ENCODE results near the gene AXL. TPM values are rescaled to one million over a fixed set of nuclear protein-coding genes. Genes with fewer than 3 reads are reported as not detected.
"Not testable (repeated sequence)": the region's sequence is repeated elsewhere in the genome, so short reads cannot be mapped to it uniquely, and the experiment has no call there.

AXL gene
- total RNA-seq, 1 experiment from 2014 or later, result 23.3 TPM

- Histone ChIP-seq H3K27me3 (ENCODE audit: control insufficient read depth, insufficient read depth, low read length) (no peaks in the 10 kb centered on the region), H3K36me3 (replicated peaks; ENCODE audit: control insufficient read depth, insufficient read depth, low read length) (peaks cover 33% of the 10 kb centered on the region), H3K4me3 (ENCODE audit: insufficient read depth, low read depth, low read length) (no peak overlapping the region)
- no peak for DNase-seq
These were observed 23.1 kb upstream of the AXL start for GRCh38 chr19:41195675-41196497.

DNA sequence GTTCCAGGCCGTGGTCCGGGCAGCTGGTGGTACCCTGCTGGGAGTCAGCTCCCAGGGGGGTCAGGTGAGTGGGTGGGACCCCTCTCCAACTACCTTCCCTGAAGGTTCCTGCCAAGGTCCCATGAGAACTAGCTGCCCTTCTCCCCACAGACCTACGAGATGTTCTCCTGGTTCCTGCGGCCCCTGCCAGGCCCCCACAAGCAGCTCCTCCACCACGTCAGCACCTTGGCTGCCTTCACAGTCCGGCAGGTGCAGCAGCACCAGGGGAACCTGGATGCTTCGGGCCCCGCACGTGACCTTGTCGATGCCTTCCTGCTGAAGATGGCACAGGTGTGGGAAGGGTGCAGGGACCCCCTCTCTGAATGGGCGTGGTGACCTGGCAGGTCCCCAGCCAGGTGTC lies 20.5 kb upstream of the AXL start:
- H3K4me3 ChIP-seq (ENCODE audit: insufficient read depth, low read depth, low read length), result no peak overlapping the region
- peaks cover 54% of the 10 kb centered on the region for H3K36me3 ChIP-seq (replicated peaks; ENCODE audit: control insufficient read depth, insufficient read depth, low read length)
- DNase-seq, result peak; percentile 37
- H3K27me3 ChIP-seq (ENCODE audit: control insufficient read depth, insufficient read depth, low read length), result no peaks in the 10 kb centered on the region

DNA sequence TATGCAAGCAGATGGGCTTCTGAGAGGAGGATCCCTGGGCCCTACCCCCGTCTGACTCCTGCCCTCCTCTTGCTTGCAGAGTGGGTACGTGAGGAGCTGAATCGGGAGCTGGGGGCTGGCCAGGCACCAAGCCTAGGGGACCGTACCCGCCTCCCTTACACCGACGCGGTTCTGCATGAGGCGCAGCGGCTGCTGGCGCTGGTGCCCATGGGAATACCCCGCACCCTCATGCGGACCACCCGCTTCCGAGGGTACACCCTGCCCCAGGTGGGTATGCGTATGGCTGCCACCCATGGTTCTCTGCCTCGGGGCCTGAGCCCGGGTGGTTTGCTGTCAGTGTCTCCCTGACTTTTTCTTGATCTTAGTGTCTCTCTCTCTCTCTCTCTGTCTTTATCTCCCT lies 15.7 kb upstream of the AXL start:
- Histone ChIP-seq H3K4me3 (ENCODE audit: insufficient read depth, low read depth, low read length) (no peak overlapping the region), H3K27me3 (ENCODE audit: control insufficient read depth, insufficient read depth, low read length) (no peaks in the 10 kb centered on the region), H3K36me3 (replicated peaks; ENCODE audit: control insufficient read depth, insufficient read depth, low read length) (peaks cover 49% of the 10 kb centered on the region)
- DNase-seq, result no peak

GRCh38 chr19:41204338-41204737 lies 14.7 kb upstream of the AXL start:
- peak; percentile 87 for DNase-seq
- H3K27me3 ChIP-seq (ENCODE audit: control insufficient read depth, insufficient read depth, low read length); H3K4me3 ChIP-seq (ENCODE audit: insufficient read depth, low read depth, low read length): not testable (repeated sequence)
- H3K36me3 ChIP-seq (replicated peaks; ENCODE audit: control insufficient read depth, insufficient read depth, low read length), result peaks cover 43% of the 10 kb centered on the region

DNA sequence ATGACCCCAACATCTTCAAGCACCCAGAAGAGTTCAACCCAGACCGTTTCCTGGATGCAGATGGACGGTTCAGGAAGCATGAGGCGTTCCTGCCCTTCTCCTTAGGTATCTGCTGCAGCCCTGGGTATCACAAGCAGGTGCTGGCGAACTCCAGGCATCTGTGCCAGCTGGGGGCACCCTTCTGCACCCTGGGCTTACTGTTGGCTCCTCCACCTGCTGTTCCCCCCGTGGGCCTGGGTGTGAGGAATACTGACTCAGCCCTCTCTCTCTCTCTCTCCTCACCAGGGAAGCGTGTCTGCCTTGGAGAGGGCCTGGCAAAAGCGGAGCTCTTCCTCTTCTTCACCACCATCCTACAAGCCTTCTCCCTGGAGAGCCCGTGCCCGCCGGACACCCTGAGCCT lies 13.0 kb upstream of the AXL start:
- no peak overlapping the region for H3K4me3 ChIP-seq (ENCODE audit: insufficient read depth, low read depth, low read length)
- no peaks in the 10 kb centered on the region for H3K27me3 ChIP-seq (ENCODE audit: control insufficient read depth, insufficient read depth, low read length)
- H3K36me3 ChIP-seq (replicated peaks; ENCODE audit: control insufficient read depth, insufficient read depth, low read length), result peaks cover 42% of the 10 kb centered on the region
- DNase-seq, result no peak

DNA sequence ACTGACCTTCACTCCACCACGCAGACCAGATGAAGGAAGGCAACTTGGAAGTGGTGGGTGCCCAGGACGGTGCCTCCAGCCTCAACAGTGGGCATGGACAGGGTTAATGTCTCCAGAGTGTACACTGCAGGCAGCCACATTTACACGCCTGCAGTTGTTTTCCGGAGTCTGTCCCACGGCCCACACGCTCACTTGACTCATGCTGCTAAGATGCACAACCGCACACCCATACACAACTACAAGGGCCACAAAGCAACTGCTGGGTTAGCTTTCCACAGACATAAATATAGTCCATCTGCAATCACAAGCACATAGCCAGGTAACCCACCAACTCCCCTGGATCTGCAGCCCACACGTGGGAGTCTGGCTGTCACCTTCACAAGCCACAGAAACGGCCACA lies 12.6 kb upstream of the AXL start:
- DNase-seq, result no peak
- Histone ChIP-seq H3K36me3 (replicated peaks; ENCODE audit: control insufficient read depth, insufficient read depth, low read length) (peaks cover 38% of the 10 kb centered on the region), H3K27me3 (ENCODE audit: control insufficient read depth, insufficient read depth, low read length) (no peaks in the 10 kb centered on the region), H3K4me3 (ENCODE audit: insufficient read depth, low read depth, low read length) (no peak overlapping the region)

DNA sequence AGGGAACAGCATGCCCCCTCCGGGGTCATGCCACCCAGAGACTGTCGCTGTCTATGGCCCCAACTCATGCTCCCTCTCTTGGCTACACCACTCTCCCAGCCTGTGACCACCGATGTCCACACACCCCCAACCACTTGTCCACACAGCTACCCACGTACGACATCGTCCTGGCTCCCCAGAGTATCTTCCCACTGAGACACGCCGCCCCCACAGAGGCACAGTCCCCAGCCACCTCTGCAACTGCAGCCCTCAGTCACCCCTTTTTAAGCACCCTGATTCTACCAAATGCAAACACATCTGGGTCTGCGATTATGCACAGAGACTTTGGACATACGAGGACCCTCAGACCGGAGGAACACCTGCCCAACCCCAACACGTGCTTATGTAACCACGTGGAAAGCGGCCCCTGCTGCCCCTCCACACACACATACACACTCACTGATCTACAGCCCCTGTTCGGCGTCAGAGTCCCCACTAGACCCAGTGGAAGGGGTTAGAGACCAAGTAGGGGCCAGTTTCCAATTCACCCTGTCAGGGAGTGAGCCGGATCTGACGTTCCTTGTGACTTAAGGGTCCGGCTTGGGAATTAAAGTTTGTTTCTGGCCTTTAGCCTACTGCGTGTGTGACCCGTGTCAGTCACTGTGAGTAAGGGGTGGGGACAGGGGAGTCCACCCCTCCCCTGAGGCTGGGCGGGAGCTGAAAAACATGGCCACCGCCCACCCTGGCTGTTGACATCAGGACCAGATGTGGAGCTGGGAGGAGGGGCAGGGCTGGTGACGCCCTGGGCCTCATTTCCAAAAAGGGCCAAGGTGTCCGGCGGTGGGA lies 11.9 kb upstream of the AXL start:
- Histone ChIP-seq H3K4me3 (ENCODE audit: insufficient read depth, low read depth, low read length) (no peak overlapping the region), H3K36me3 (replicated peaks; ENCODE audit: control insufficient read depth, insufficient read depth, low read length) (peaks cover 31% of the 10 kb centered on the region), H3K27me3 (ENCODE audit: control insufficient read depth, insufficient read depth, low read length) (no peaks in the 10 kb centered on the region)
- DNase-seq, result no peak

DNA sequence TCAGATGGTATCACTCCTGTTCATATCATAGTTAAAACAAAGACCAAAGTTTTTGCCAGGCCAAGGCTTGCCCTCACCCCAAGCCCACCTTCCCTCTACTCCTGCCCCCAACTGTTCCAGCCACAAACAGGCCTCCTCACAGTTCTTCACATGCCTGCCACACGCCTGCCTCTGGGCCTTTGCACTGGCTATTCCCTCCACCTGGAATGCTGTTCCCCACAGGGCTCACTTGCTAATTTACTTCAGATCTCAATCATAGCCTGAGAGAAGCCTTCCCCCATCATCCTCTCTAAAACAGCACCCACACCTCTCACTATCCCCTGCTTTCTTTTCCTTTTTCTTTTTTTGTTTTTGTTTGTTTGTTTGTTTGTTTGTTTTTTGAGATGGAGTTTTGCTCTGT lies 4.9 kb upstream of the AXL start:
- H3K27me3 ChIP-seq (ENCODE audit: control insufficient read depth, insufficient read depth, low read length), result no peaks in the 10 kb centered on the region
- no peak overlapping the region for H3K4me3 ChIP-seq (ENCODE audit: insufficient read depth, low read depth, low read length)
- no peak for DNase-seq
- H3K36me3 ChIP-seq (replicated peaks; ENCODE audit: control insufficient read depth, insufficient read depth, low read length), result no peaks in the 10 kb centered on the region

GRCh38 chr19:41217741-41218140 lies 1.3 kb upstream of the AXL start:
- H3K27me3 ChIP-seq (ENCODE audit: control insufficient read depth, insufficient read depth, low read length), result no peaks in the 10 kb centered on the region
- no peak overlapping the region for H3K4me3 ChIP-seq (ENCODE audit: insufficient read depth, low read depth, low read length)
- DNase-seq, result peak; percentile 37
- H3K36me3 ChIP-seq (replicated peaks; ENCODE audit: control insufficient read depth, insufficient read depth, low read length), result peaks cover 1% of the 10 kb centered on the region

DNA sequence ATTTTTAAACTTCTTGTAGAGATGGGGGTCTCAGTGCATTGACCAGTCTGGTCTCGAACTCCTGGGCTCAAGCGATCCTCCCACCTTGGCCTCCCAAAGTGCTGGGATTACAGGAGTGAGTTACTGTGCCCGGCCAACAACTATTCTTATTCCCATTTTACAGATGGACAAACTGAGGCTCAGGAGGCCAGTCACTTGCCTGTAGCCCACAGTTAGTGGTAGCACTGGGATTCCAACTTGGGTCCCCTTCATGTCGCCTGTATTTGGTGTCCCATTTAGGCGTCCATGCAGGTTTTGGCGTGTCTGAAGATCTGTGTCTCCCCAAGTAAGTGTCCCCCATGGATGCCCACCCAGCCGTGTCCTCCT lies 791 bp upstream of the AXL start:
- DNase-seq, result no peak
- Histone ChIP-seq H3K36me3 (replicated peaks; ENCODE audit: control insufficient read depth, insufficient read depth, low read length) (peaks cover 1% of the 10 kb centered on the region), H3K27me3 (ENCODE audit: control insufficient read depth, insufficient read depth, low read length) (no peaks in the 10 kb centered on the region), H3K4me3 (ENCODE audit: insufficient read depth, low read depth, low read length) (peak overlapping the region; percentile 81)

DNA sequence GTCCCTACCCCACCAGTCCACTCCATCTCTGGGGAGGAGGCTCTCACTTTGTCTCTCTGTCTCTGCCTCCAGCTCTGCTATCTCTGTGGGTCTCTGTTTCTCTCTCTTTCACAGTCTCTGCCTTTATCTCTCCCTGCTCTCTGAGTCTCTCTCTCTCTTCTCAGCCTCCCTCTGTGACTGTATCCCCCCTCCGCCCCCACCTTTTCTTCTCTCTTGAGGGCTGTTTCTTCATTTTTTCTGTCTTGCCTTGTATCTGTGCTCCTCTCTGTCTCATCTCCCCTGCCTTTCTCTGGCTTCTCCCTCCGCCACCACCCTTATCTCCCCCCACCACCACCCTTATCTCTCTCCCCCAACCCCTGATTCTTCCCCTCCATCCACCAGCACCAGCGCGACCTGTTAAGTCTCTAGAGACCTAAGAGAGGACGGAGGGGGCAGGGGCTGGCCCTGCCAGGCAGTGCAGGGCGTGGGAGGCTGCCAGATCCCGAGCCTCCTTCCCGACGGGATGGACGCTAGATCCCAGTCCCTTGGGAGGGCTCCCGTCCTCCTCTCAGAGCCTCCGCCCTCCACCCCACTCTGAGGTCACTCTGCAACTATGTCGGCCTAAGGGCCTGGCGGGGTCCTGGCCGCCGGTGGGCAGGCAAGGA lies 1.0 kb downstream of the AXL start:
- Histone ChIP-seq H3K27me3 (ENCODE audit: control insufficient read depth, insufficient read depth, low read length) (no peaks in the 10 kb centered on the region), H3K4me3 (ENCODE audit: insufficient read depth, low read depth, low read length) (peak overlapping the region; percentile 81), H3K36me3 (replicated peaks; ENCODE audit: control insufficient read depth, insufficient read depth, low read length) (peaks cover 3% of the 10 kb centered on the region)
- peak; percentile 72 for DNase-seq

DNA sequence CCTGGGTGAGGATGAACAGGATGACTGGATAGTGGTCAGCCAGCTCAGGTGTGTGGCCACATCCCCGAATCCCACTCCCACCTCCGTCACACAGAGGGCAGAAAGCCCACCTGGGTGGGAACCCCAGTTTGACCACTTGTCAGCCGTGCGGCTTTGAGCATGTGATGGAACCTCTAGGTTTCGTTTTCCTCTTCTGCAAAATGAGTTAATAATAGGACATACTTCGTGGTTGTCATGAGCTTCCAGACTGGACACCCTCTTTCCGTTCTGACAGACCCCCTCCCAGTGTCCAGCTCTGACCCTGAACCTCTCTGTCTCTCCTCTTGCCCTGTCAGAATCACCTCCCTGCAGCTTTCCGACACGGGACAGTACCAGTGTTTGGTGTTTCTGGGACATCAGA lies 1.8 kb downstream of the AXL start:
- H3K4me3 ChIP-seq (ENCODE audit: insufficient read depth, low read depth, low read length), result no peak overlapping the region
- peaks cover 3% of the 10 kb centered on the region for H3K36me3 ChIP-seq (replicated peaks; ENCODE audit: control insufficient read depth, insufficient read depth, low read length)
- H3K27me3 ChIP-seq (ENCODE audit: control insufficient read depth, insufficient read depth, low read length), result no peaks in the 10 kb centered on the region
- no peak for DNase-seq

DNA sequence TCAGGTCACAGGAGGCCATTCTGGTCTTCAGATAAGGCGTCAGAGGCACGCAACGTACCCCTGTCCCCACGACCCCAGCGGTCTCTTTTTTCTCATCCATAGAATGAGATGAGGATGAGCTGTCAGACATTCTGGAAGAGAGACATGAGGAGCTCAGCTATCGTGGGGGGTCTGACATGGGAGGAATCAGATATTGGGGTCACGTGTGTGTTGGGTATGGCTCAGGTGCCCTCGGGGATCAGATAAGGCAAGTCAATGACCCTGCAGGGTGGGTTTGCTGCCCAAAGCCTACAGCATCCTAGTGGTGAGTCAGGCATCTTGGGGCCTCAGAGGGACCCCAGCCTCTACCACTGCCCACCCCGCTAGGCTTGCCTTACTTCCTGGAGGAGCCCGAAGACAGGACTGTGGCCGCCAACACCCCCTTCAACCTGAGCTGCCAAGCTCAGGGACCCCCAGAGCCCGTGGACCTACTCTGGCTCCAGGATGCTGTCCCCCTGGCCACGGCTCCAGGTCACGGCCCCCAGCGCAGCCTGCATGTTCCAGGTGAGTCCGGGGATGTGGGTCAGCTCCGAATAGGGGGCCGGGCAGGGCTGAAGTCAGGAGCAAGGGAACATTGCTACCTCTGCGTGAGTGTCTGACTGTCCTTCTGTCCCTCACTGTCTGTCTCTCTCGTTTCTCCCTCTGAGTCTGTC lies 2.6 kb downstream of the AXL start:
- H3K4me3 ChIP-seq (ENCODE audit: insufficient read depth, low read depth, low read length), result no peak overlapping the region

GRCh38 chr19:41222240-41222639 lies 3.2 kb downstream of the AXL start:
- Histone ChIP-seq H3K4me3 (ENCODE audit: insufficient read depth, low read depth, low read length) (no peak overlapping the region), H3K27me3 (ENCODE audit: control insufficient read depth, insufficient read depth, low read length) (no peaks in the 10 kb centered on the region), H3K36me3 (replicated peaks; ENCODE audit: control insufficient read depth, insufficient read depth, low read length) (peaks cover 3% of the 10 kb centered on the region)
- no peak for DNase-seq

More for the DNA sequence above, 2.6 kb downstream of the AXL start:
- Histone ChIP-seq H3K36me3 (replicated peaks; ENCODE audit: control insufficient read depth, insufficient read depth, low read length) (peaks cover 3% of the 10 kb centered on the region), H3K27me3 (ENCODE audit: control insufficient read depth, insufficient read depth, low read length) (no peaks in the 10 kb centered on the region)
- DNase-seq, result no peak
